Measurements from ENCODE around the gene SCUBE1.

Gene SCUBE1

DNA sequence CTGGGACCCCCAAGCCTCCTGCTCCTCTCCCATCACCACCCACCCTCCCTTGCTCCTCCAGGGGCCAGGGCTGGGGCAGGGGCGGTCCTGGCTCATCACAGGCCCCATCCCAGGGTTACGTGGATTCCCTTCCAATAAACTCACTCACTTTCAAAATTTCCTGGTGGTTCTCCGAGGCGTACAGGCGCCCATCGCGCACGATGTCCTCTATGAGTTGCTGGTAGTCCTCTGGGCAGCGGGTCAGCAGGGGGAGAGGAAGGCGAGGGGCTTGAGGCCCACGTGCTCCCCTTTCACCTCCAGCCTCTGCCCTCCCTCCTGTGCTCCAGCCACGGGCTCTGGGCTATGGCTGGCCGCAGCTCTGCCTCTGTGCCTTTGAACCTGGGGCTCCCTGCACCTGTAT, 135.8 kb downstream of the SCUBE1 start:
- no peak overlapping the region for H3K4me3 ChIP-seq (ENCODE audit: low read depth, low read length)
- no peak for TF ChIP-seq CTCF (IDR thresholded peaks at IDR 0.05; ENCODE audit: insufficient read depth, low read depth, low read length, missing control alignments)
- DNase-seq (ENCODE audit: low read depth), result no peak

GRCh38 chr22:43206509-43207161, 136.5 kb downstream of the SCUBE1 start:
- DNase-seq (ENCODE audit: low read depth), result no peak
- H3K4me3 ChIP-seq (ENCODE audit: low read depth, low read length), result no peak overlapping the region
- no peak for TF ChIP-seq CTCF (IDR thresholded peaks at IDR 0.05; ENCODE audit: insufficient read depth, low read depth, low read length, missing control alignments)

DNA sequence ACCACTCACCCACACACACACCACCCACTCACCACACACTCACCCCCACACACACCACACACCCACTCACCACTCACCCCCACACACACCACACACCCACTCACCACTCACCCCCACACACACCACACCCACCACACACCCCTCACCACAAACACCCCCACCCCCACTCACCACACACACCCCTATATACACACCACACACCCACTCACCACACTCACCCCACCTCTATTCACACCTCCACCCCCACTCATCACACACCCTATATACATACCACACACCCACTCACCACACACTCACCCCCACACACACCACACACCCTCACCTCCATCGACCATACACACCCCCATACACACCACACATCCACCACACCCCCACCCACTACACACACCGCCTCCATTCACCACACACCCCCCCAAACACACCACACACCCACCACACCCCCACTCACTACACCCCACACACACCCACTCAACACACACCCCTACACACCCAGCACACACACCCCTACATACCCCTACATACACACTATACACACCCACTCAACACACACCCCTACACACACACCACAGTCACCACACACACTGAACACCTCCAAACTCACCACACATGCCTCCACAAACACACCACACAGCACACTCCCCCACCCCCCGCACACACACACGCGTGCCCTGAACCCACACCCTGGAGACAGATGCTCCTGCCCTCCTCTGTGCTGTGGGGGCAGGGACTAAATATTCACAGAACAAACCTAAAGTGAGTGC, 137.2 kb downstream of the SCUBE1 start:
- no peak for TF ChIP-seq CTCF (IDR thresholded peaks at IDR 0.05; ENCODE audit: insufficient read depth, low read depth, low read length, missing control alignments)
- DNase-seq (ENCODE audit: low read depth), result no peak
- H3K4me3 ChIP-seq (ENCODE audit: low read depth, low read length), result no peak overlapping the region

DNA sequence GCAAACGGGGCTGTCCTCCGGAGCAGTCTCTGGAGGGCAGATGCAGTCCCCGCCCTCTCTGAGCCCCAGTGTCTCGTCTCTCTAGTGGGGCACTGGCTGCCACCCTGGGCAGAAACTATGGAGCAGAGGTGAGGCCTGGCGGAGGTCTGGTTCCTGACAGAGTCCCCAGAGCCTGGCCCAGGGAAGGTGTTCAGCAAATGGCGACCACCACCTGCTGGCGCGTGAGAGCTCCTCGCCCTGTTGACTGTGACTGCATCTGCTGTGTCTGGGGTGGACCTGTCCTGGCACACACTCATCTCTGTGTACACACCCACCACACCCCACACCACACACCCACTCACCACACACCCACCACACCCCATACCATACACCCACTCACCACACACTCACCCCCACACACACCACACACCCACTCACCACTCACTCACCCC, 137.9 kb downstream of the SCUBE1 start:
- TF ChIP-seq CTCF (IDR thresholded peaks at IDR 0.05; ENCODE audit: insufficient read depth, low read depth, low read length, missing control alignments), result no peak
- DNase-seq (ENCODE audit: low read depth), result no peak
- no peak overlapping the region for H3K4me3 ChIP-seq (ENCODE audit: low read depth, low read length)

GRCh38 chr22:43203471-43203981, 139.6 kb downstream of the SCUBE1 start:
- TF ChIP-seq CTCF (IDR thresholded peaks at IDR 0.05; ENCODE audit: insufficient read depth, low read depth, low read length, missing control alignments), result no peak
- no peak for DNase-seq (ENCODE audit: low read depth)
- H3K4me3 ChIP-seq (ENCODE audit: low read depth, low read length), result no peak overlapping the region

- TF ChIP-seq CTCF (IDR thresholded peaks at IDR 0.05; ENCODE audit: insufficient read depth, low read depth, low read length, missing control alignments), result no peak
- H3K4me3 ChIP-seq (ENCODE audit: low read depth, low read length), result no peak overlapping the region
- DNase-seq (ENCODE audit: low read depth), result no peak
Observed at GRCh38 chr22:43202756-43203410, 140.3 kb downstream of the SCUBE1 start.
